HepG2 (cell line): ENCODE results near the gene PHF2.

Experiments
- CHD4 ChIP-seq: fragments of 200-600 bp; sonication (generic); IDR thresholded peaks from 2 replicates; pipeline ENCODE4 v1.7.0; 2017; ENCODE audit warnings: mild to moderate bottlenecking, low read length, borderline replicate concordance
- CTCF ChIP-seq: sonication (generic); formaldehyde crosslinking; IDR thresholded peaks from 2 replicates; pipeline ENCODE4 v1.5.0; 2020; ENCODE audit warnings: mild to moderate bottlenecking, missing genetic modification reagents, moderate library complexity
- ELF4 ChIP-seq: sonication (generic); formaldehyde crosslinking; IDR thresholded peaks from 2 replicates; pipeline ENCODE4 v1.5.0; 2020; ENCODE audit warnings: missing genetic modification reagents, mild to moderate bottlenecking, moderate library complexity, borderline replicate concordance
- HDAC6 ChIP-seq: fragments of 200-600 bp; sonication (generic); IDR thresholded peaks from 2 replicates; pipeline ENCODE4 v1.7.0; 2017; ENCODE audit warnings: mild to moderate bottlenecking, antibody characterized with exemption, low read length, low read depth
- NR3C1 ChIP-seq: sonication (generic); formaldehyde crosslinking; IDR thresholded peaks from 2 replicates; pipeline ENCODE4 v1.4.0; 2020; ENCODE audit warnings: missing genetic modification reagents
- POLR2A ChIP-seq, 2 experiments: IDR thresholded peaks; 2 replicates each; pipeline ENCODE4 v1.6.1; 2011; ENCODE audit warnings: low read depth in 2 of 2, low read length in 2 of 2, mild to moderate bottlenecking in 1 of 2, moderate library complexity in 1 of 2; ENCODE audit not compliant: insufficient read depth in 1 of 2
- ZKSCAN1 ChIP-seq: fragments of 150-350 bp; IDR thresholded peaks from 2 replicates; pipeline ENCODE4 v1.6.1; 2014; ENCODE audit warnings: low read length
- ZNF274 ChIP-seq: sonication (generic); formaldehyde crosslinking; IDR thresholded peaks from 2 replicates; pipeline ENCODE4 v1.5.1; 2020; ENCODE audit warnings: mild to moderate bottlenecking, missing genetic modification reagents
- ZNF562 ChIP-seq: sonication (generic); formaldehyde crosslinking; IDR thresholded peaks from 2 replicates; pipeline ENCODE4 v1.8.0; 2022; ENCODE audit warnings: missing genetic modification reagents, borderline replicate concordance
- ZNF776 ChIP-seq: sonication (generic); formaldehyde crosslinking; IDR thresholded peaks from 2 replicates; pipeline ENCODE4 v1.4.0; 2020; ENCODE audit warnings: mild to moderate bottlenecking, missing genetic modification reagents

GRCh38 chr9:93653760-93654159 is 77.4 kb downstream of the PHF2 start:
- TF ChIP-seq ZNF274 (CRISPR knock-in tag), result no peak
- no peak for TF ChIP-seq CHD4
- TF ChIP-seq ELF4 (CRISPR knock-in tag), result no peak
- no peak for TF ChIP-seq ZNF776
- TF ChIP-seq HDAC6, result no peak
- no peak for TF ChIP-seq NR3C1
- no peak for TF ChIP-seq ZKSCAN1
- no peak for TF ChIP-seq POLR2A (IDR thresholded peaks at IDR 0.05; ENCODE audit: insufficient read depth in 1 of 2, low read depth in 2 of 2, low read length in 2 of 2)
- no peak for TF ChIP-seq ZNF562 (CRISPR knock-in tag)
- no peak for TF ChIP-seq CTCF (CRISPR knock-in tag)
